DMS153 treated with DMSO at 0.1 percent for 48 hours (cell line): ENCODE results near the gene ATP10A.
"Not testable (repeated sequence)": the region's sequence is repeated elsewhere in the genome, so short reads cannot be mapped to it uniquely, and the experiment has no call there.

ENCODE experiments used
- DNase-seq: peaks from one replicate; lab custom pipeline; 2025; ENCODE audit not compliant: unreplicated experiment; lab: John Stamatoyannopoulos, UW

ATP10A gene

DNA sequence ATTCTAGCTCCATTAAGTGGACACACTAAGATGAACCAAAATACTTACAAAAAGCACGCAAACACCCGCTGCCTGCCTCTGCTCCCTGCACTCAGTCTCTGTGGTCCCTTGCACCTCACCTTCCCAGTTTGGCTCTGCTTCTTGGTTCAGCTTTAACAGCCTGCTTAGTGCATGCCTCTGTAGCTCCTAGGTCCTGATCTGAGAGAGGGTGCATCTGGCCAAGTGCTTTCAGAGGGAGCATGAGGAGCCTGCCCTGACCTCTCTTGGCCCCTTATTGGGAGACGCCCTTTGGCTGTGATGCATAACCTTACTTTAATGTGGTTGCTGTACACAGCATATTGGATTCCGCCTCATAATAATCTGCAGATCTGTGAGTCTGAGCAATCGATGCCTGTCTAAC, 21.2 kb upstream of the ATP10A start:
- no peak for DNase-seq

DNA sequence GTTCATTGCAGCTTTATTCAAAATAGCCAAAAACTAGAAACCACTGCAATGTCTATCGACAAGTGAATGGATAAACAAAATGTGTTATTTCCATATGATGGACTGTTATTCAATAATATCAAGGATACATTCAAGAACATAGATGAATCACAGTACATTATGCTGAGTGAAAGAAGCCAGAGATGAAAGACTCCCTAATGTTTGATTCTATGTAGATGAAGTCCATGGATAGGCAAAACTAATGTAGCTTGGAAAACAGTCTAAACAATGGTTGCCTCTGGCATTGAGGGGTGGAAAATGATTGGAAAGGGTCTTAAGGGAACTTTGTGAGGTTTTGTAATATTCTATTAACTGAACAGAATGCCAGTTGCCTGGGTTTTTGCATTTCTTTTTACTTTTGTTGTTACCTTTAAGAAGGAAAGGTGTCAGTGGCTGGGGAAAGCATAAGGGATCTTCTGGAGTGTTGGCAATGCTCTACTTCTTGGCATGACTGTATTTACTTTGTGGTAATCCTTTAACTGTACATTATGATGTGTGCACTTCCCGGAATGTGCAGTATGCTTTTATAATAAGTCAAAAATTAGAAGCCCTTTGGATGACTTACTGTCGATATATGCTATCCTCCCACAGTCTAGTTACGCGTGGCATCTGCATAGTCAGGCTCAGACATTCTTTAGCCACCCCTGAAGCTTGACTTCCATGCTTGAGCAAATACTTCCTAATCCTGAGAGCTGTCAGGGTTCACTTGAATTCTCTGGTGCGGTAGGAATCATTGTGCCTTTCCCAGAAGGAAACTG, 20.5 kb upstream of the ATP10A start:
- no peak for DNase-seq

DNA sequence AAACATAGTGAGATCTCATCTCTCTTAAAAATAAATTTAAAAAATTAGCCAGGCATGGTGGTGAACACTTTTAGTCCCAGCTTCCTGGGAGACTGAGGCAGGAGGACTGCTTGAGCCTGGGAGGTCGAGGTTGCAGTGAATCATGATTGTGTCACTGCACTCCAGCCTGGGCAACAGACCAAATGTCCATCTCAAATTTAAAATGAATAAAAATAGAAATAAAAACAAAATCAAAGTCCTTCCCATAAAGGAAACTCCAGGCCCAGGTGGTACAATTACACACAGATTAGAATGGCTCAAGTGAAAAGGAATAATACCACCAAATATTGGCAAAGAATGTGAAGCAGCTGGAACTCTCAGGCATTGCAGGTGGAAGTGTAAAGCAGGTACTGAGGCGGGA, 19.3 kb upstream of the ATP10A start:
- DNase-seq: no peak

DNA sequence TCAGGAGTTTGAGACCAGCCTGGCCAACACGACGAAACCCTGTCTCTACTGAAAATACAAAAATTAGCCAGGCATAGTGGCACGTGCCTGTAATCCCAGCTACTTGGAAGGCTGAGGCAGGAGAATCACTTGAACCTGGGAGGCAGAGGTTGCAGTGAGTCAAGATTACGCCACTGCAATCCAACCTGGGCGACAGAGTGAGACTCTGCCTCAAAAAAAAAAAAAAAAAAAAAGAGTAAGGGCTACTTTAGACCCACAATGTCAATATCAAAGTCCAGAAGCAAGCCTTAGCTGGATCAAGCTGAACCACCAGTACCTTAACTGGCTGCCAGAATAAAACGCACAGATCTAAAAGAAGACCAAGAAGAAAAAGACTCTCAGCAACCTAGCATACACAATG, 17.8 kb upstream of the ATP10A start:
- DNase-seq: not testable (repeated sequence)

DNA sequence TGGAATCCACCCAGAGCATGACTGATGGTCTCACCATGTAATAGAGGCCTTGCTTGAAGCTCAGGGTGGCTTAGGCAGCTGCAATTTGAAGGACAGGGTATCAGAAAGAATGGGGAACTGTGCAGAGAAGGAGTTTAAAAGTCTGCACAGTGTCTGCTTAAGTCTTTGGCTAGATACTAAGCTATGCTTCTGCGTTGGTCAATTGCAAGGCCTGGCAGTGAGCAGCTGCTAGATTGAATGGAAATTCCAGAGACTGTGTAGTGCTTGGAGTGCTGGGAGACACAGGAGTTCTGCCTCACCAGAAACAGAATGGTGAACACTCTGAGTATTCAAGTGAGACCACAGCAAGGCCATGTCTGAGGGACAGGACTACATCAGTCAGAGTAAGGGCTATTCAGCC, 17.3 kb upstream of the ATP10A start:
- no peak for DNase-seq

GRCh38 chr15:25879438-25879837, 16.3 kb upstream of the ATP10A start:
- no peak for DNase-seq

DNA sequence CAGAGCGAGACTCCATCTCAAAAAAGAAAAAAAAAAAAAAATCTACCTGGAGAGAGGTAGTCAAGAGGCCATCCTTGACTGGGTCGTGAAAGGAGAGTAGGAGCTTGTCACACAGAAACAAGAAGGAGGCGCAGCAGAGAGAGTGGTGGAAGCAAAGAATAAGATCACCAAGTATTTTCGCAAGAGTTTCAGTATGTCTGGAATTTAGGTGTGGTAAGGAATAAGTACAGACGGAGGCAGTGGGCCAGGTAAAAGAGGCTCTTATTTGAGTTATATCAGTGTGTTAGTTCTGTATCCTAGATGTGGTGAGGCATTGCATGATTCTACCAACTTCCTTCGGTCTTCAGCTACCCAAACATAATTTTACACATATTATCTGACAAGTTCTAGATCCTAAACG, 14.6 kb upstream of the ATP10A start:
- no peak for DNase-seq

DNA sequence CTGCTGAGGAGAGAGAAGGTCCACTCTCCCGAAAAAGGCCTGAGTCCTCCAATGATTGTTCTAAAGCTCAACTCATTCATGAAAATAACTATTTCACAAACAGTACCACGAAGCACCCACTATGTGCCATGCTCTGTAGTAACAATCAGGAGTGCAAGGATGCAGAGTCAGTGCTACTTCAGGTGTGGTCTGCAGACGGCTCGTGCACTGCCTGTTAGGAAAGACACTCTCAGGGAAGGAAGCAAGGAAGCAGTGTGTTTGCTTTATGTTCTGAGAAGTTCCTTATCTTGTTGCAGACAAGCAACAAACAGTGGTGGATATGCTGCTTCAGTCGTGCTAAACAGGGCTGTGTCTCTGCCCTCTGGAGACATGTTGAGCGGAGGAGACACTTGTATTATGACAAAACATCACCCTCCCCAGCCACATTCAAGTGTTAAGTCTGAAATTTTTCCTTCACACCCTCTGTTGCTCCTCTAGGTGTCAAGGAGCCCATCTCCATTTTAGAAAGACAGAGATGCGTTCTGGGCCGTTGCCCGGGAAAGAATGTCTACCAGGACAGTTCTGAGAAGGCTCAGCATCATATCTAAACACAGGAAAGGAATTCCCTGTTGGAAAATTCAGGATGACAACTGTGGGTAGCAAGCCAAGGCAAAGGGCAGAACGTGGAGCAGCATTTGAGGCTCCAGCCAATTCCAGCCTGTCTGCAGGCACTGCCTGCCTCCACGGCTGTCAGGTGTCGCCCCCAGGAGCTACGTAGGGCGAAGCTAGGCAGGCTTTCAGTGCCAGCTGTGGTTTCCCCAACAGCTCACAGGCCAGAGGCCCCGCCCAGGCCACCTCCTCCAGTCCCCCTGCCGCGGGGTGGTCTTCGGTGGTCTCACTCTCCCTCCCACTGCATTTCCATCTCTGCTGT, 13.4 kb upstream of the ATP10A start:
- no peak for DNase-seq

DNA sequence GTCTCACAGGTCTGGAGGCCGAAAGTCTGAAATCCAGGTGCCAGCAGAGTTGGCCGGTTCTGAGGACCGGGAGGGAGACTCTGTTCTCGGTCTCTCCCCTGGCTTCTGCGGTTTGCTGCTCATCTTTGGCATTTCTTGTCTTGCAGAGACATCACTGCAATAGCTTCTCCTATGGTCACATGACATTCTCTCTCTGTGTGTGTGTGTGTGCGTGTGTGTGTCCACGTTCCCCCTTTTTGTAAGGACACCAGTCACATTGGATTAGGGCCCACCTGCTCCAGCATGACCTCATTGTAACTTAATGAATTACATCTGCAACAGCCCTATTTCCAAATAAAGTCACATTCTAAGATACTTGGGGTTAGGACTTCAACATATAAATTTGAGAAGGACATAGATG, 12.4 kb upstream of the ATP10A start:
- no peak for DNase-seq

DNA sequence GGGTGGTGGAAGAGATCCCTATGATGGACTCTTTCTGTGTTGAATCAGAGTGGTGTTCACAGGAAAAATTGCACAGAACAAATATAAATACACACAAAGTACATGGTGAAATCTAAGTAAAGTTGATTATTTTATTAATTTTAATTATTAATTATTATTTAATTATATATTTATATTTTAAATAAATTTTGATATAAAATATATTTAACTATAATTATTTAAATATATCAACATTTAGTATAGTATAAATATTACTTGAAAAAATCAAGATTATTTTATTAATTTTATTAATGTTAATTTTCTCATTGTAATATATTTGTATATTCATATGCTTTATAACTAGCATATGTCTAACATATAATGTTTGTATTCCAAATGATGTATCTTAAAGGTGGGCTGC, 11.3 kb upstream of the ATP10A start:
- no peak for DNase-seq

GRCh38 chr15:25871403-25871802, 8.3 kb upstream of the ATP10A start:
- DNase-seq: no peak

GRCh38 chr15:25870938-25871337, 7.8 kb upstream of the ATP10A start:
- DNase-seq: no peak

DNA sequence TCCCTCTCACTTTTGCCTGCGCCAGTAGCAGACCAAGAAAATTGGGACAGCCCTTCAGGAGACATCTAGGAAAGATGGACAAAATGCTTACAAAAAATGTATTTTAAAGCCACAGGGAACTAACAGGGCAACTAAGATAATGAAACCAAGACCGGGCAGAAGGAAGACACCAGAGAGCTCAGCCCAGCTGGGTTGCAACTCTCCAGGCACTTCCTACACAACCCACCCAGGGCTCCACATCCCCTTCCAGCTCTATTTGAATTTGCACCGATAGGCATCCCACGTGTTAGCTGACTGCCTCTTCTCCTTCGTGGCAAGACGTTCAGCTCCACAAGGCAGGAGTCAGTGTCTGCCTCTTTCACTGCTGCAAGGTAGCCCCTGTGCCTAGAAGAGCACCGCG, 6.6 kb upstream of the ATP10A start:
- no peak for DNase-seq

DNA sequence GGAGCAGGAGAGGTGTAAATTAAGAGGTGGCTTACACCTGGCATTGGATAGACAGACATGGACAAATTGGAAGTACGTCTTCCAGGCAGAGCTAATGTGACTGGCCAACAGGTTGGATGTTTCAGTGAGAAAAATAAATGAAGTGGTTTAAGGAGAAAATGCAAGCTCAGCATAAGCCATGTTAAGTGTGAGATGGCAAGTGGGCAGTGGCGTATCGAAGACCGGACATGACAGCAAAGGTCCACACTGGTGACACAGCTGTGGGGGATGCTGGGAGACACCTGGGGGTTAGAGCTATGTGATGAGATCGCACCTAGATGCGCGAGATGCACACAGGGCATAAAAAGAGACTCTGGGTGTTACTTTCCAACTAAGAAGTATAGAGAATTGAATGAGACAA, 3.7 kb upstream of the ATP10A start:
- DNase-seq: no peak

DNA sequence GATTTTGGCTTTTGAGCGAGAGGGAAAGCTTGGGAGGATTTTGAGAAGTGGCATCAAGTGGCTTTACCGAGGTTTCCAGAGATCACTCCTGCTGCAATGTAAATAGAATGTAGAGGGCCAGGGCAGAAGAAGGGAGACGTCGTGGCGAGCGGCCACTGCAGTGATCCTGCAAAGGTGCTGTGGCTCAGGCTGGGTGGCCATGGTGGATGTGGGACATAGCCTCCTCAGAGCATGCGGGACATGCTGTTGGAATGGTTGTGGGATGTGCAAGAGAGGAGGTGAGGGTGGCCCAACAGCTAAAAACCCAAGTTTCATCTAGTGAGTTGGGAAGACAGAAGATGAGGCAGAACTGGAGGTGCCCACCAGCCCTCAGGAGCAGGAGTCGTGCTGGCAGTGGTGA, 3.1 kb upstream of the ATP10A start:
- no peak for DNase-seq

DNA sequence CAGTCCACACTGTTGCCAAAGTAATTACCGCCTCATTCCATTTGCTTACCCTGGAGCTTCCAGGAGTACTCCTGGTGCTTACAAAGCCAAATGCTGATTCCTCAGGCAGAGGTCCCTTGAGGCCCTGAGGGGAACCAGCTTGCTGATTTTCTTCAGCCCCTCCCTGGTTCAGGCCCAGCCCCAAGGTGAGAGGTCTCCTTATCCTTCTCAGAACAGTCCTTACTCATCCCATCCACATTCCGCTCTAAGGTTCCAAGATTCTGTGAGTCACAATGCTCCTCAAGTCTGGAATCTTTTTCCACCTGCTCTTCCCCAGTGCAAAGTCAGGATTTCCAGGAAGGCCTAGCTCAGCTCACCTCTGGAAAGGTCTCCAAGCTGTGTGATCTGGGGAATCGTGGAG, 1.8 kb upstream of the ATP10A start:
- no peak for DNase-seq

DNA sequence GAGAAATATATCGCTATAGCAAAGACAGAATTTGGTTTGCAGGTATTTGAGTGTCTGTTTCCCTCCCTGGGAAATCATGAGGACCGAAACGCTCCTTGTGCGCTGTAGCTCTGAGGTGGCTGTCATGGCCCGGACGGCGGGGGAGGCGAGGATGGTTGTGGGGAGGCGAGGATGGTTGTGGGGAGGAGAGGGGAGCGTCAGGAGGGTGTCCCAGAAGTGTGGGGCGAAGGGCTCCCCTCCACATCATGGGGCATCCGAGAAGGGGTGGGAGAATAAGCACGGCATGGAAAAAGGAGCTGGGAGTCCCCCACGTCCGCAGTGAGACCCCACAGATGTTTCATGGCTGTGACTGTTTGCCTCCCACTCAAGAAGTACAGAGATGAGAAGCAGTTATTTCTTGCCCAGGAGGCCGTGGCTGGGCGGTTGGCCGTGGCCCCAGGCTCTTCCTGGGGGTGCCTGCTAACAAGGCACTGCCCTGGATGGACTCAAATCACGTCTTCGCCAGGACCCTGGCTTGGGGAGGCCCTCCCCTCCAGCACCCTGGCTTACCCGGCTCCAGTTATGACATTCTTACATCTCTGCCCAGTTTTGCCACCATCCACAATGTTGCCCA, 947 bp upstream of the ATP10A start:
- no peak for DNase-seq

- DNase-seq: no peak
Measured at GRCh38 chr15:25862472-25863110, 536 bp downstream of the ATP10A start.

- DNase-seq: no peak
Measured at GRCh38 chr15:25862071-25862471, 1.1 kb downstream of the ATP10A start.

- no peak for DNase-seq
Measured at GRCh38 chr15:25860885-25861866, 2.0 kb downstream of the ATP10A start.
